IPS-20b (cell line): Measurements from ENCODE around the gene RIMBP2.

Source experiments
- H3K27ac ChIP-seq: one replicate; pipeline ENCODE4 v1.5.1; 2013; ENCODE audit warnings: low read length
- H3K27me3 ChIP-seq: 2 replicates; pipeline ENCODE4 v1.6.1; 2013; ENCODE audit warnings: mild to moderate bottlenecking, low read length, inconsistent platforms; ENCODE audit not compliant: insufficient read depth
- H3K36me3 ChIP-seq: 2 replicates; pipeline ENCODE4 v1.6.1; 2013; ENCODE audit warnings: low read depth, mild to moderate bottlenecking, inconsistent platforms, low read length, moderate library complexity; ENCODE audit not compliant: insufficient read depth
- H3K4me1 ChIP-seq: 2 replicates; pipeline ENCODE4 v1.6.1; 2013; ENCODE audit warnings: mild to moderate bottlenecking, control low read depth, inconsistent platforms, low read length, moderate library complexity; ENCODE audit not compliant: insufficient read depth
- H3K4me3 ChIP-seq: 2 replicates; pipeline ENCODE4 v1.5.1; 2013; ENCODE audit warnings: mild to moderate bottlenecking, low read length, inconsistent platforms
- H3K9ac ChIP-seq: 2 replicates; pipeline ENCODE4 v1.6.1; 2013; ENCODE audit warnings: low read depth, mild to moderate bottlenecking, inconsistent platforms, low read length, moderate library complexity
- H3K9me3 ChIP-seq: 2 replicates; pipeline ENCODE4 v1.6.1; 2013; ENCODE audit warnings: mild to moderate bottlenecking, low read depth, low read length, inconsistent platforms; ENCODE audit not compliant: insufficient read depth

The RIMBP2 gene

GRCh38 chr12:130480231-130480630 is 235.9 kb downstream of the RIMBP2 start:
- H3K9ac ChIP-seq: no peak overlapping the region
- no peaks in the 10 kb centered on the region for H3K27me3 ChIP-seq
- no peaks in the 10 kb centered on the region for H3K9me3 ChIP-seq

DNA sequence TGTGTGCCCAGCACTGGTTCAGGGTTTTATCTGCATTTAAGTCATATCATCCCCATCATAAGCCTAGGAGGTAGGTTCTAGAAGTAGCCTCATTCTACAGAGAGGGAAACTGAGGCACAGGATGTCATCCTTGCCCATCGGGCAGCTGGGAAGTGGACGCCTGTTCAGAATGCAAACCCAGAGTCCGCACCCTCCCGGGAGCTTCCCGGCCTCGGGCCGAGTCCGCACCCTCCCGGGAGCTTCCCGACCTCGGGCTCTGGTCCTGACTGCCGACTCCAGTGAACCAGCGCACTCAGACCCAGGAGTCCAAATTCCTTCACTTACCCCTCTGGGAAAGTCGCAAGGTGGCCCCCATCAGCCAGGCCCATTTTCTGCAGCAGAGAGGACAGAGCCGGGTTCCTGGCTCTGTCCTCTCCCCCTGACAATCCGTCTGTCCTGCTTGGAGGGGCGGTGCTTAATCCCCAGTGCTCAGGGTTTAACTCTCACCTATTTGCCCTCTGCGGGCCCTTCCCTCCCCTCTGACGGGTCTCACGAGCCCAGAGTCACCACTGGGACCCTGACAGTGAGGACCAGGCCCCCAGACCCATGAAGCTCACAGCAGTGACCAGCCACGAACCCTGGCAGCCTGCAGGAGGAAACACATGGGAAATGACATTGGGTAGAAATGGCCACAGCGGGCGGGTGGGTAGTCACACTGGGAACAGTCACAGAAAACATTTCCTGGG is 236.5 kb downstream of the RIMBP2 start:
- Histone ChIP-seq H3K4me3 (no peak overlapping the region), H3K9me3 (no peaks in the 10 kb centered on the region), H3K27ac (no peak overlapping the region), H3K36me3 (no peaks in the 10 kb centered on the region), H3K27me3 (no peaks in the 10 kb centered on the region), H3K4me1 (peaks cover 4% of the 10 kb centered on the region), H3K9ac (no peak overlapping the region)

More at GRCh38 chr12:130480231-130480630, 235.9 kb downstream of the RIMBP2 start:
- Histone ChIP-seq H3K4me1 (peaks cover 4% of the 10 kb centered on the region), H3K27ac (no peak overlapping the region), H3K36me3 (no peaks in the 10 kb centered on the region), H3K4me3 (no peak overlapping the region)

GRCh38 chr12:130478786-130479185 is 237.3 kb downstream of the RIMBP2 start:
- H3K27me3 ChIP-seq: no peaks in the 10 kb centered on the region
- H3K9me3 ChIP-seq: no peaks in the 10 kb centered on the region
- H3K27ac ChIP-seq: no peak overlapping the region
- H3K9ac ChIP-seq: no peak overlapping the region
- H3K36me3 ChIP-seq: no peaks in the 10 kb centered on the region
- no peak overlapping the region for H3K4me3 ChIP-seq
- peaks cover 4% of the 10 kb centered on the region for H3K4me1 ChIP-seq

DNA sequence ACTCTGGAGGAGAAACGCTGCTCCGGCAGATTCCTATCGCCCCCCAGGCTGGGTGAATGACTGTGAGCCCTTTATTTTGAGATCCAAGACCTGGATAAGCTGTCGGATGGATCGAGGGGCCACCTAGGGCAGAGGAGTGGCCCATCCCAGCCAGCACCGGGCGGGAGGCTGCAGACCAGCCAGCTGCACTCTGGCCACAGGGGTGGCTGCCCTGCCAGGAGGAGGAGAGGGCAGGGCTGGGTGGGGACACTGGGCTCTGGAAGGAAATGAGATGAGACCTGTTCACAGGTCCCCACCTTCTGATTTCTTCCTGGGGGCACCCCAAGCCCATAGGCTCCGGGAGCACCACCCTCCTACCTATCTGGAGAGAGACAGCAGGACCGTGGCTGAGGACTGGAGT is 238.4 kb downstream of the RIMBP2 start:
- Histone ChIP-seq H3K9ac (no peak overlapping the region), H3K27ac (no peak overlapping the region), H3K4me1 (peaks cover 4% of the 10 kb centered on the region), H3K4me3 (no peak overlapping the region), H3K27me3 (no peaks in the 10 kb centered on the region), H3K36me3 (no peaks in the 10 kb centered on the region), H3K9me3 (no peaks in the 10 kb centered on the region)

DNA sequence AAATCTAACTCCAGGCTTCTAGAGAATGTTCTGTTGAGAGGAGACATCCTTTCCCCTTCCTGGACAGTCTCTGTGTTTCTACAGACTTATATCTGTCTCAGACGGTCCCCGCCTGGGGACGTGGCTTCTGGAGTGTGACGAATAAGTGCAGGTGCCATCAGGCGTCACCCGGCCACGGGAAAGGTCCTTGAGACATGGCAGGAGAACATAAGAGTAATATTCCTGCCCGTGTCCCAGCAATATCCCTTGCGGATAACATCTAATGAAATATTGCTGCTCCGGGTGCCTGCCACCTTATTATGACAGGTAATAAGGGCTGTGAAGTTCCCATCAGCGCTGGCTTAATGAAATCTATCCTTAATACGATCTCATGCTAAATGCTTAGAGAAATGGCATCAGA is 238.8 kb downstream of the RIMBP2 start:
- Histone ChIP-seq H3K4me3 (no peak overlapping the region), H3K4me1 (peaks cover 2% of the 10 kb centered on the region), H3K27ac (no peak overlapping the region), H3K27me3 (no peaks in the 10 kb centered on the region), H3K9ac (no peak overlapping the region), H3K9me3 (no peaks in the 10 kb centered on the region), H3K36me3 (no peaks in the 10 kb centered on the region)

- Histone ChIP-seq H3K36me3 (no peaks in the 10 kb centered on the region), H3K4me1 (no peaks in the 10 kb centered on the region; the same call in 1 of the 2 replicates), H3K27me3 (no peaks in the 10 kb centered on the region), H3K9ac (no peak overlapping the region), H3K9me3 (no peaks in the 10 kb centered on the region), H3K4me3 (no peak overlapping the region), H3K27ac (no peak overlapping the region)
Measured at GRCh38 chr12:130476451-130477135, 239.5 kb downstream of the RIMBP2 start.

DNA sequence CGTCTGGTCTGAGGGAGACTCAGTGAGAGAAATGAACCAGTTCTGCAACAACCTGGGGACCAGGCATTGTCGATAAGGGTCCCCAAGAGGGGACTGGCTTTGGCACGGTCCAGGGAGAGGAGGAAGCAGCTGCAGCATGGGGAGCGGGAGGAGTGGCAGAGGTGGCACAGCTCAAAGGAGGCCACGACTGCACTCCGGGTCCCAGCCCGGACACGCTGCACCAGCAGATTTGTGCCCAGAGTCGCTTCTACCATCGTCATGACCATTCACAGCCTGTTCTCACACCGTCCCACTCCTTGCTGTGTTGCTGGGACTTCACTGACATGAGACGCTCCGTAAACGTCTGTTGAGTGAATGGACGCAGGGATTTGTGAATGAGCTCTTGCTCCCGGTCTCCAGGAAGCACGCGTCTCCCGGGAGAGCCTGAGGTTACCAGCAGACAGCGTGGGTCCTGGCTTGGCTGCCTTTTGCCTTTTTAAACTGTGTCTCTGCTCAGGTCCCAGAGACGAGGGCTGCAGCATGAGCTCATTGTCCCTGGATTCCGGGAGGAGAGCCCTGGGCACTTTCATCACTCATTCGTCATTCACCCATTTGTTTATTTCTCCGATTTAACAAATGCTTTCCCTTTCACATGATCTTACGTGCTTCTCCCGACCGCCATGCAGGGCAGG is 241.4 kb downstream of the RIMBP2 start:
- no peaks in the 10 kb centered on the region for H3K9me3 ChIP-seq
- no peak overlapping the region for H3K27ac ChIP-seq
- H3K4me3 ChIP-seq: no peak overlapping the region
- no peak overlapping the region for H3K9ac ChIP-seq
- no peaks in the 10 kb centered on the region for H3K27me3 ChIP-seq
- H3K36me3 ChIP-seq: no peaks in the 10 kb centered on the region
- no peaks in the 10 kb centered on the region for H3K4me1 ChIP-seq

GRCh38 chr12:130473266-130473665 is 242.8 kb downstream of the RIMBP2 start:
- Histone ChIP-seq H3K27me3 (no peaks in the 10 kb centered on the region), H3K9ac (no peak overlapping the region), H3K4me3 (no peak overlapping the region), H3K27ac (no peak overlapping the region), H3K9me3 (no peaks in the 10 kb centered on the region), H3K36me3 (no peaks in the 10 kb centered on the region), H3K4me1 (no peaks in the 10 kb centered on the region)

DNA sequence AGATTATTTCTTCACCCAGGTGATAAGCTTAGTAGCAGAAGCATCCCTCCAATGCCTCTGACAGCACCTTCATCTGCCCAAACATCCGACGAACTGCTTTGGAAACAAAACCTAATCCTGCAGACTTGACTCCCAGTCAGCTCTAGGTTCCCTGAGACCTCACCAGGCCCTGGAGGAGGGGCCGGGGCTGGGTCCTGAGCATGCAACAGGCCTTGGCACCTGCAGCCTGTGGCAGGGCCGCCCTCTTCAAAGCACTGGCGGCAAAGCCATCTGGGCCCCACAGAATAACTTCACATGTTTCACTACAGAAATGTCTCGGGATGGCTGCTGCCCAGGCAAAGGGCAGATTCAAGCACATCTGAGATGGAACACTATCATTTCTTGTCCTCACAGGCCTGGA is 245.1 kb downstream of the RIMBP2 start:
- Histone ChIP-seq H3K4me1 (0 out of 2 replicates have a peak, but pooled peaks cover 6% of the 10 kb centered on the region), H3K9me3 (peaks cover 8% of the 10 kb centered on the region; the same call in 1 of the 2 replicates), H3K4me3 (no peak overlapping the region), H3K9ac (no peak overlapping the region), H3K36me3 (no peaks in the 10 kb centered on the region), H3K27ac (no peak overlapping the region), H3K27me3 (no peaks in the 10 kb centered on the region)

- no peak overlapping the region for H3K4me3 ChIP-seq
- H3K9ac ChIP-seq: no peak overlapping the region
- peaks cover 8% of the 10 kb centered on the region; the same call in 1 of the 2 replicates for H3K9me3 ChIP-seq
- no peaks in the 10 kb centered on the region for H3K27me3 ChIP-seq
- 0 out of 2 replicates have a peak, but pooled peaks cover 6% of the 10 kb centered on the region for H3K4me1 ChIP-seq
- H3K36me3 ChIP-seq: no peaks in the 10 kb centered on the region
- no peak overlapping the region for H3K27ac ChIP-seq
Measured at GRCh38 chr12:130469552-130469951, 246.5 kb downstream of the RIMBP2 start.

DNA sequence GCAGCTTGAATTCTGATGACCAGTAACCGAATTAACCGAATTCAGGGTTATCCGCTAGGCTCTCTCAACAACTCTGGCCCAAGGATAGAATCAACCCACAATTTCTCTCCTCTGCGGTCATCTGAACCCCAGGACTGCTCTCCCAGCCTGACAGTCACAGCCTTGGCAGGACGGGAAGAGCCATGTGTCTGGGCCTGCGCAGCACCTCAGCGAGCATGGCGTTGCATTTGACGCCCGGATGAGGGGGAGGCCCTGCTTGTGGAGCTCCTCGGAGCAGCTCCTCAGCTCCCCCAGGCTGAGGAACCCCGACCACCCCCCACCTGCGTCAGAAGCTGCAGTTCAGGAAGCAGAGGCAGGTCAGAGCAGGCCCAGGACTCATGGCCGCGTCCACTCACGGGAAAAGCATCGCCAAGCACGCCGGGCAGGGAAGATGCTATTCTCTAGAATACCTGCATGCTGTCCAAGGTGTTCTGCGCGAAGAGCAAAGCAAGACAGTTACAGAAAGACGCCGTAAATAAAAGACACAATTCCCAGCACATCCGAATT is 247.3 kb downstream of the RIMBP2 start:
- Histone ChIP-seq H3K9ac (no peak overlapping the region), H3K4me1 (0 out of 2 replicates have a peak, but pooled peaks cover 6% of the 10 kb centered on the region), H3K36me3 (no peaks in the 10 kb centered on the region), H3K27me3 (no peaks in the 10 kb centered on the region), H3K9me3 (peaks cover 8% of the 10 kb centered on the region; the same call in 1 of the 2 replicates), H3K4me3 (no peak overlapping the region), H3K27ac (no peak overlapping the region)
